Mesothelial cell of epicardium (in vitro differentiated cells): ENCODE results near the gene MLLT6. TPM values are rescaled to one million over a fixed set of nuclear protein-coding genes. Genes with fewer than 3 reads are reported as not detected.

ENCODE experiments used
- DNase-seq, 2 experiments: peaks; one replicate each; pipeline ENCODE4 v3.0.0; 2021; ENCODE audit warnings: low spot score in 2 of 2; ENCODE audit not compliant: unreplicated experiment in 2 of 2
- H3K27ac Mint-ChIP-seq: 2 replicates; pipeline ENCODE4 v1.8.0; 2021; ENCODE audit warnings: mixed read lengths
- H3K27me3 Mint-ChIP-seq: 2 replicates; pipeline ENCODE4 v1.8.0; 2021; ENCODE audit warnings: low read depth, mixed read lengths
- H3K36me3 Mint-ChIP-seq: 2 replicates; pipeline ENCODE4 v1.8.0; 2021; ENCODE audit warnings: mixed read lengths
- H3K4me1 Mint-ChIP-seq: 2 replicates; pipeline ENCODE4 v1.8.0; 2021; ENCODE audit warnings: mixed read lengths
- H3K4me3 Mint-ChIP-seq: 2 replicates; pipeline ENCODE4 v1.8.0; 2021; ENCODE audit warnings: mild to moderate bottlenecking, moderate library complexity, mixed read lengths
- H3K9me3 Mint-ChIP-seq: 2 replicates; pipeline ENCODE4 v1.8.0; 2021; ENCODE audit warnings: mixed read lengths
- total RNA-seq: library from RNA; stranded (reverse); gene quantifications from 3 replicates; pipeline ENCODE4 v1.2.1, GENCODE V29; 2021
- TF ChIP-seq, protein P1 (sequence below): fragments of 200-600 bp; sonication (generic); IDR thresholded peaks from one replicate; pipeline ENCODE4 v1.5.0; 2021; ENCODE audit warnings: antibody characterized with exemption; ENCODE audit not compliant: unreplicated experiment

Gene MLLT6
- total RNA-seq, 1 donor from 2014 or later, result 184 TPM

DNA sequence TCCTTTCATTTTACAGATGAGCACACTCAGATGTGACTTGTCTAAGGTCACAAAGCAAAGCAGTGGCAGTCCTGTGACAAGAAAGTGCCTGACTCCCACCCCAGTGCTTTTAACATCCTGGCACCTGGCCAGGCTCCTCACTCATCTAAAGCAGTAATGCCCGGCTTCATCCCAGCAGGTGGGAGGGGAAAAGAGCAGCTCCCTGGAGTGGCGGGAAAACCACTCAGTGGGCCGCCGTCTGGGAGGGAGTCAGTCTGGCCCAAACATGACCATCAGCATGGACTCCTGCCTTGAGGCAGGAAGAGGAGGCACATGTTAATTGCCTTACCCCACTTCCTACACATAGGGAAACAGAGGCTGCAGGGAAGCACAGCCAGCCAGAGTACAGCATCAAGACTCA lies 40.5 kb downstream of the MLLT6 start:
- TF ChIP-seq, protein P1, sequence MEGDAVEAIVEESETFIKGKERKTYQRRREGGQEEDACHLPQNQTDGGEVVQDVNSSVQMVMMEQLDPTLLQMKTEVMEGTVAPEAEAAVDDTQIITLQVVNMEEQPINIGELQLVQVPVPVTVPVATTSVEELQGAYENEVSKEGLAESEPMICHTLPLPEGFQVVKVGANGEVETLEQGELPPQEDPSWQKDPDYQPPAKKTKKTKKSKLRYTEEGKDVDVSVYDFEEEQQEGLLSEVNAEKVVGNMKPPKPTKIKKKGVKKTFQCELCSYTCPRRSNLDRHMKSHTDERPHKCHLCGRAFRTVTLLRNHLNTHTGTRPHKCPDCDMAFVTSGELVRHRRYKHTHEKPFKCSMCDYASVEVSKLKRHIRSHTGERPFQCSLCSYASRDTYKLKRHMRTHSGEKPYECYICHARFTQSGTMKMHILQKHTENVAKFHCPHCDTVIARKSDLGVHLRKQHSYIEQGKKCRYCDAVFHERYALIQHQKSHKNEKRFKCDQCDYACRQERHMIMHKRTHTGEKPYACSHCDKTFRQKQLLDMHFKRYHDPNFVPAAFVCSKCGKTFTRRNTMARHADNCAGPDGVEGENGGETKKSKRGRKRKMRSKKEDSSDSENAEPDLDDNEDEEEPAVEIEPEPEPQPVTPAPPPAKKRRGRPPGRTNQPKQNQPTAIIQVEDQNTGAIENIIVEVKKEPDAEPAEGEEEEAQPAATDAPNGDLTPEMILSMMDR, result no peak
- H3K36me3 Mint-ChIP-seq, result no peaks in the 10 kb centered on the region
- H3K27ac Mint-ChIP-seq, result peak overlapping the region; percentile 86
- no peaks in the 10 kb centered on the region for H3K27me3 Mint-ChIP-seq
- no peak for DNase-seq
- no peaks in the 10 kb centered on the region for H3K9me3 Mint-ChIP-seq
- H3K4me3 Mint-ChIP-seq, result peak overlapping the region; percentile 91
- peaks cover 64% of the 10 kb centered on the region for H3K4me1 Mint-ChIP-seq

DNA sequence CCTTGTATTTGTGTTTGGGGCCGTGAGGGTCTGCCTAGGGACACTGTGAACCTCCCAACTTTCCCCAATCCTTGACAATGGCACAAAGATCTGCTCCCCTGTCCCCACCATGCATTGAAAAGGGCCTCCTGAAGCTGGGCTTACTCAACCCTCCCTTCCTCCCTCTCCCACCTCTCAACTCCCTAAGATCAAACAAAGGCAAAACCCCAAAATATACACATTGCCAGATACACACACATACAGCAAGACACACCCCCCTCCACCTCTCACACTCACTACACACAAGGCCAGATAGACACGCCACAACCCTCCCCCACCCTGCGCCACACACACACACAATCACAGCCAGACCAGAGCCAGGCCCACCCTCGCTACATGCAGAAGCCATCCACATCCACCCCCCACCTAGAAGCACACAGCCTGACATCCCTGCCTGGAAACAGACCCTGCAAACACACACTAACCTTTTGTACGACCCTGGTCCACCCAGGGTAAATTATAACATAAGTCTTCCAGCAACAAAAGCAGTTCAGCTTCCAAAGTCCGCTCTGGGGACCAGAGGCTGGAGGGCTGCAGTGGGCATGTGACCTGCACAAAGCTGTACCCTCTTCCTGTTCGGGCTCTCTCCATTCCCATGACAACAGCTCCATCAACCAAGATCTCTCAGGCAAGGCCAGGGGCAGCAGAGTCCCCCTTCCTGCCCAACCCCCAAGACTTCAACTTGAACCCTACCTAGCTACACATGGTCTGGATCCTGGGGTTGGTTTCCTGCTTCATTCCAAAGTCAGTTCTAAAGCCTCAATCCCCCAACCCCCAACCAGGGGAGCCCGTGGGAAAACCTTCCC lies 41.2 kb downstream of the MLLT6 start:
- Mint-ChIP-seq H3K27me3 (no peaks in the 10 kb centered on the region), H3K27ac (peak overlapping the region; percentile 86), H3K4me1 (peaks cover 69% of the 10 kb centered on the region), H3K36me3 (no peaks in the 10 kb centered on the region), H3K9me3 (no peaks in the 10 kb centered on the region), H3K4me3 (peak overlapping the region; percentile 91)
- no peak for DNase-seq
- TF ChIP-seq, protein P1, result no peak

DNA sequence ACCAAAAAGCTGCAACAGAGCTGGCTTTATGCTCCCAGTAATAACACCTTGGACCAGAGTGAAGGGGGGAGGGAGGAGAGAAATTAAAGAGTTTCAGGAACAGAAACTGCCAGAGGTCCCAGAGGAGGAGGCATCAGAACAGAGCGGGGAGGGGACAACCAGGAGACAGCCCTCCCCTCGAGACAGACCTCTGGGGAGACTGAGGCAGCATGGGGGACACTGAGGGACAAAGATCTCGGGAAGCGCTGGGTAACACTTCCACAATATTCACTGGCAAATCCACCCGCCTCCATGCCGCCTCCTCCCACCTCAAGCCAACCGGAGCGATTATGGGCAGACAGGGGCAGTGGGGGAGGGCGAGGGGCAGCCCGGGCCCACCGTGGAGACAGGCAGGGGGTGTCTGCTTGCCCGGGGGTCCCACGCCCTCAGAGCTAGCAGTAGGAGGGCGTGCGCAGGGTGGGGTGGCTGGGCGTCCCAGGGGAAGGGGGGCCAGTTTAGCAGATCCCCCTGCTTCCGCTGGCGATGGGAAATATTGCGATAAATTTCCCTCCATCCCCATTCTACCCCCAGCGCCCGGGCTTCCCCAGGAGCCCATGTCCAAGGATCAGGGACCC lies 41.9 kb downstream of the MLLT6 start:
- H3K27ac Mint-ChIP-seq, result peak overlapping the region; percentile 86
- peak overlapping the region; percentile 91 for H3K4me3 Mint-ChIP-seq
- TF ChIP-seq, protein P1, result no peak
- H3K36me3 Mint-ChIP-seq, result no peaks in the 10 kb centered on the region
- no peaks in the 10 kb centered on the region for H3K9me3 Mint-ChIP-seq
- no peak for DNase-seq
- H3K4me1 Mint-ChIP-seq, result peaks cover 64% of the 10 kb centered on the region
- no peaks in the 10 kb centered on the region for H3K27me3 Mint-ChIP-seq

DNA sequence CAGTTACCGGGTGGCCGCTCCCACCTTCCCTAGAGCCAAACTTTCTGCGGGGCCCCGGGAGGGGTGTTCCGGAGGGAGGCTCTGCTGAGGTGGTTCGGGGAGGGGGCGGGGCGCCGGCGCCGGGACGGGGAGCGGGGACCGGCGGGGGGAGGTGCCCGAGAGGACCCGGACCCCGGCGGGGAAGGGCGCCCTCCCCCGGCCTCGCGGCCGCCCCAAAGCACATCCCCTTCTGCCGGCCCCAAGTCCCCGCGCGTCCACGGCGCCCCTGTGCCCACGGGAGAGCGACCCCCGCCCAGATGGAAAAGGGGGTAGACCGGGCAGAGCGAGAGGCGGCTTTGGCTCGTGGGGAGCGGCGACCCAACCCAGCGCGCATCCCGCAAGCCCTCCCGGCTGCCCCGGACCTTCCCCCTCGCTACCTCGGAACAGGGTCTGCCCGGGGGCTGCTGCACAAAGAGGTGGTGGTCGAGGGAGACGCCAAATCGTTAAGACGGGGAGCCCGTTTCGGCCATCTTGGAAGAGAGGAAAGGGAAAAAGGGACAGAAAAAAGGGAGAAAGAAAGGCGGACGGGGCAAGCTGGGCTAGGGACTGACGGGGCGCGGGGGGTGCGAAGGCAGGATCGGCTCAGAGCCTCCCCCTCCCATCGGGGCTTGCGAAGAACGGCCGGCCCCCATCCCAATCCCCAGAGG lies 42.5 kb downstream of the MLLT6 start:
- H3K4me3 Mint-ChIP-seq, result peak overlapping the region; percentile 91
- H3K27ac Mint-ChIP-seq, result peak overlapping the region; percentile 76
- TF ChIP-seq, protein P1, result no peak
- no peaks in the 10 kb centered on the region for H3K27me3 Mint-ChIP-seq
- no peaks in the 10 kb centered on the region for H3K9me3 Mint-ChIP-seq
- no peaks in the 10 kb centered on the region for H3K36me3 Mint-ChIP-seq
- H3K4me1 Mint-ChIP-seq, result peaks cover 59% of the 10 kb centered on the region
- DNase-seq, result peak in 1 of 2 experiments; percentile 60

DNA sequence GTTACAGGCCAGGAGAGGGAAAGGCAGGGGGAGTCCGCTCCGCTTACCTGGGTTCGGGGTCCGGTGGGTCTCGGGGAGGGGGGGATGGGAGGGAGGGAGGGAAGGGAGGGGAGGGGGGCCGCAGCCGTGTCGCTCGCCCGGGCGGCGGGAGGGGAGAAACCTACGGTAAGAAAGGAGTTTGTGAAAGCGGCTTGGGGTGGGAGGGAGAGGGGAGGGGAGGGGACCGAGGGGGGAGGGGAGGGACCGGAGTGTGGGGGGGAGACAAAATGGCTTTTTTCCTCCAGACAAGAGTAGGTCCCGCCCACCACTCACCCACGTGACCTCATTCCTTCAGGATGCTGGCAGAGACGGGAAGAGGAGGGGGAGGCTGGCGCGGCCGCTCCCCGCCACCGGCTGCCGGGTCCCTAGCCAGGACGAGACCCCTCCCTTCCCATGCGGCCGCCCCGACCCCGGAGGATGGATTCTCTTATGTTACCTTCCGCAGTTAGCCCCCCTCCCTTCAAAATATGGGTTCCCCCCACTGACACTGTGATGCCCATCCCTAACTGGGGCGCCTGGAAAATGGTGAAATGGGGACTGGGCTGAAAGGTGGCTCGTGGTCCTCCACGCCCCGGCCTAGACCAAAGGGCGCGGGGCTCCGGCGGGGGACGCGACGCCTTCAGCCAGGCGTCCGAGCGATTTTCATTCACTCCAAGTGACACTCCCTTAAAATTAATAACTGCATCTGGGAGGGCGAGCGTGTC lies 43.2 kb downstream of the MLLT6 start, which contains the start of gene PCGF2:
Gene PCGF2 (minus strand): TSS at position 188 of the 743 bp plus-strand sequence. CDS start 7,934 bp downstream, outside the sequence.
- Mint-ChIP-seq H3K9me3 (no peaks in the 10 kb centered on the region), H3K27me3 (no peaks in the 10 kb centered on the region), H3K36me3 (no peaks in the 10 kb centered on the region), H3K4me3 (peak within 1 kb of the TSS; percentile 91), H3K27ac (peak within 1 kb of the TSS; percentile 90), H3K4me1 (peaks cover 54% of the 10 kb centered on the region)
- TF ChIP-seq, protein P1, result no peak
- peak; percentile 86 to 88 for DNase-seq
